Sigmoid colon (tissue), 7 donors: ENCODE measurements around the gene MAST2. TPM values are rescaled to one million over a fixed set of nuclear protein-coding genes. Genes with fewer than 3 reads are reported as not detected.
A peak's percentile ranks its signal among the peaks of the same experiment; 100 is the strongest.

ENCODE experiments used
- DNase-seq: peaks from one replicate; pipeline ENCODE4 v3.0.0-alpha.2; 2019
- H3K27ac ChIP-seq, 4 donors: fragments of 200-600 bp; sonication (generic); one replicate each; pipeline ENCODE4 v1.5.1; 2016 to 2019; ENCODE audit warnings: mild to moderate bottlenecking in 1 of 4
- H3K27me3 ChIP-seq, 3 donors: fragments of 200-600 bp; sonication (generic); one replicate each; pipeline ENCODE4 v1.5.1; 2019; ENCODE audit warnings: mild to moderate bottlenecking in 1 of 3
- H3K36me3 ChIP-seq, 4 donors: fragments of 200-600 bp; sonication (generic); one replicate each; pipeline ENCODE4 v1.5.1; 2016 to 2019
- H3K4me1 ChIP-seq, 4 donors: fragments of 200-600 bp; sonication (generic); one replicate each; pipeline ENCODE4 v1.5.1; 2017 to 2019
- H3K4me3 ChIP-seq, 4 donors: fragments of 200-600 bp; sonication (generic); one replicate each; pipeline ENCODE4 v1.5.1; 2017 to 2019; ENCODE audit warnings: mild to moderate bottlenecking in 2 of 4, moderate library complexity in 1 of 4
- H3K9me3 ChIP-seq, 4 donors: fragments of 200-600 bp in 3 of 4; sonication (generic) in 3 of 4; one replicate each; pipeline versions ENCODE4 v1.5.1 to v1.6.1; 2013 to 2019
- EP300 ChIP-seq, 4 donors: sonication (generic); formaldehyde crosslinking; IDR thresholded peaks; one replicate each; pipeline ENCODE4 v1.6.1; 2017; ENCODE audit warnings: antibody characterized with exemption in 4 of 4
- POLR2A ChIP-seq, 2 donors: fragments of 450-650 bp; IDR thresholded peaks; one replicate each; pipeline ENCODE4 v1.6.1; 2016; ENCODE audit warnings: antibody characterized with exemption in 2 of 2, mild to moderate bottlenecking in 2 of 2, moderate library complexity in 2 of 2
- POLR2AphosphoS5 ChIP-seq, 4 donors: sonication (generic); formaldehyde crosslinking; IDR thresholded peaks; one replicate each; pipeline ENCODE4 v1.6.1; 2017; ENCODE audit warnings: antibody characterized with exemption in 4 of 4
- WGBS, 2 donors: extraction: QIAGEN DNeasy Blood & Tissue Kit; methylation state at CpG; one replicate each; pipeline ENCODE4 v1.1.7; 2013; 5-methylcytosine and 5-hydroxymethylcytosine counted together
- intact Hi-C: fragments of 100-400 bp; cut with DNase I; formaldehyde crosslinking; loops from one replicate; pipeline ENCODE4 v1.15.1; 2023
- polyA plus RNA-seq, 3 donors: library from polyadenylated mRNA; stranded (reverse); fragments of 200-250 nt; gene quantifications; one replicate each; pipeline ENCODE4 v1.2.3, GENCODE V29; 2013
- total RNA-seq, 4 donors: library from RNA; depleted of rRNA; stranded (reverse); fragments of >200 nt; gene quantifications; one replicate each; pipeline ENCODE4 v1.1.0, GENCODE V29; 2016
- TF ChIP-seq, protein P1 (sequence below), 4 experiments: fragments of 450-650 bp in 3 of 4; fragments of 200-600 bp in 1 of 4; IDR thresholded peaks; one replicate each; pipeline ENCODE4 v1.5.1; 2016 to 2019; ENCODE audit warnings: antibody characterized with exemption in 4 of 4, mild to moderate bottlenecking in 3 of 4, moderate library complexity in 2 of 4
- donor health status: healthy with polysubstance abuse.
- donor health status: Bipolar disorder and iron deficiency.
- donor health status: healthy.

The MAST2 gene
- total and polyA plus RNA-seq, 7 donors: 19.3 to 54.0 (median 32.0) TPM

DNA sequence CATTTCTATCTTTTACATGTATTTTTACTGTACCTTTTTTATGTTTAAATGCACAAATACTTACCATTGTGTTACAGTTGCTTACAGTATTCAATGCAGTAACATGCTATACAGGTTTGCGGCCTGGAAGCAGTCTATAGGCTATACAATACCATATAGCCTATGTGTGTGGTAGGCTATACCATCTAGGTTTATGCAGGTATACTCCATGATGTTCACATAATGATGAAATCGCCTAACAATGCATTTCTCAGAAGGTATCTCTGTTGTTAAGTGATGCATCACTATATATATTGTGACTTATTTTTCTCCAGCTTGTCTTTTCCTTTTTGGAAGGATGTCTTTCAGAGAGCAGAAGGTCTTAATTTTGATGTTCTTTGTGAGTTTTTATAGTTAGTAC, 103.5 kb downstream of the MAST2 start:
- 97 to 98% methylated on average over 2 of the region's 2 CpGs for WGBS, 2 donors
- Histone ChIP-seq H3K4me1 (peaks cover 0 to 7% (median under 1%) of the 10 kb centered on the region in 4 donors), H3K27me3 (no peaks in the 10 kb centered on the region), H3K9me3 (no peaks in the 10 kb centered on the region), H3K27ac (no peak overlapping the region), H3K36me3 (no peaks in the 10 kb centered on the region), H3K4me3 (no peak overlapping the region)
- intact Hi-C loops: no loop called here
- TF ChIP-seq EP300 (IDR thresholded peaks at IDR 0.05) (no peak), POLR2A (IDR thresholded peaks at IDR 0.05) (no peak), POLR2AphosphoS5 (IDR thresholded peaks at IDR 0.05) (no peak)
- TF ChIP-seq, protein P1, sequence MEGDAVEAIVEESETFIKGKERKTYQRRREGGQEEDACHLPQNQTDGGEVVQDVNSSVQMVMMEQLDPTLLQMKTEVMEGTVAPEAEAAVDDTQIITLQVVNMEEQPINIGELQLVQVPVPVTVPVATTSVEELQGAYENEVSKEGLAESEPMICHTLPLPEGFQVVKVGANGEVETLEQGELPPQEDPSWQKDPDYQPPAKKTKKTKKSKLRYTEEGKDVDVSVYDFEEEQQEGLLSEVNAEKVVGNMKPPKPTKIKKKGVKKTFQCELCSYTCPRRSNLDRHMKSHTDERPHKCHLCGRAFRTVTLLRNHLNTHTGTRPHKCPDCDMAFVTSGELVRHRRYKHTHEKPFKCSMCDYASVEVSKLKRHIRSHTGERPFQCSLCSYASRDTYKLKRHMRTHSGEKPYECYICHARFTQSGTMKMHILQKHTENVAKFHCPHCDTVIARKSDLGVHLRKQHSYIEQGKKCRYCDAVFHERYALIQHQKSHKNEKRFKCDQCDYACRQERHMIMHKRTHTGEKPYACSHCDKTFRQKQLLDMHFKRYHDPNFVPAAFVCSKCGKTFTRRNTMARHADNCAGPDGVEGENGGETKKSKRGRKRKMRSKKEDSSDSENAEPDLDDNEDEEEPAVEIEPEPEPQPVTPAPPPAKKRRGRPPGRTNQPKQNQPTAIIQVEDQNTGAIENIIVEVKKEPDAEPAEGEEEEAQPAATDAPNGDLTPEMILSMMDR (IDR thresholded peaks at IDR 0.05): no peak
- DNase-seq: no peak

DNA sequence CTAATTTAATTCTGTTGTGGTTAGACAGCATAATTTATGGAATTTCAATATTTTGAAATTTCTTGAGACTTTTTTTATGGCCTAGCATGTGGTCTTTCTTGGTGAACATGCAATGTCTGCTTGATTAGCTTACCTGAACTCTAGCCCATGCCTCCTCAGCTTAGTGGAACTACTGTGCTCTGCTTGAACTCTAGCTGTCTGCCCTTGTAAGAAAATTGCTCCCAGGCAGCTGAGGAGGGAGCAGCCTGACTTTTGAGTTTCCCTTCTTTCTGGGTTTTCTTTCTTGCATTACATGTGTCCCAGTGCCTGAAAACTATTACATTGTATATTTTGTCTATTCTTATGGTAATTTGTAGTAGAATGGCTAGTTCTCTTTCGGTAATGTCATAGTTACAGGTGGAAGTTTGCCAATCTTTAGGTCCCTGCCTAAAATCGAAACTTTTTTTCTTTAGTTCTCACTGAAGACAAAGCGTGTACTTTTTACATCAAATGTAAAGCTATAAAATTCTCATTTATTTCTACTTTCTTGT, 105.3 kb downstream of the MAST2 start:
- Histone ChIP-seq H3K27ac (no peak overlapping the region), H3K27me3 (no peaks in the 10 kb centered on the region), H3K9me3 (no peaks in the 10 kb centered on the region), H3K4me3 (no peak overlapping the region), H3K36me3 (no peaks in the 10 kb centered on the region), H3K4me1 (peaks cover 0 to 21% (median 17%) of the 10 kb centered on the region in 4 donors)
- 20 to 69% methylated on average over 3 of the region's 3 CpGs for WGBS, 2 donors
- TF ChIP-seq POLR2A (IDR thresholded peaks at IDR 0.05) (no peak), EP300 (IDR thresholded peaks at IDR 0.05) (no peak), POLR2AphosphoS5 (IDR thresholded peaks at IDR 0.05) (no peak)
- TF ChIP-seq, protein P1 (IDR thresholded peaks at IDR 0.05): no peak
- no peak for DNase-seq
- intact Hi-C loops: no loop called here

DNA sequence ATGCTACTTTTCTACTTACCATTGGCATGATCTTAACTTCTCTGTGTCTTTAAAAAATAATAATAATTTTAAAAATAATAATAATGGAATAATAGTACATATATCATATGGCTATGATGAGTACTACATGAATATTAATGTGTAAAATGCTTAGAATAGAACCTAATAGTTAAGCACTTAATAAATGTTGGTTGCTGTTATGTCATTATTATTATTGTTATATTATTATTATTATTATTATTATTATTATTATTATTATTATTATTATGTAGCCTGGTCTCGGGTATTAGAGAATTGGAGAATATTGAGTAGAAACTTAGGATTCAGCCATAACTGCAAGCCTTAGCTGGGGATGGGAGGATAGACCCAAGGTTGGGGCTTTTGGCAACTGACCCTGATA, 108.2 kb downstream of the MAST2 start:
- no peaks in the 10 kb centered on the region for H3K27me3 ChIP-seq
- TF ChIP-seq, protein P1 (IDR thresholded peaks at IDR 0.05): no peak
- TF ChIP-seq POLR2AphosphoS5 (IDR thresholded peaks at IDR 0.05) (no peak), POLR2A (IDR thresholded peaks at IDR 0.05) (no peak), EP300 (IDR thresholded peaks at IDR 0.05) (no peak)
- no peaks in the 10 kb centered on the region for H3K9me3 ChIP-seq
- intact Hi-C loops: loop anchor here (5.0 kb wide), 1 partner anchor 36 kb away; no protein-coding TSS in a partner anchor
- 86 to 95% methylated on average over 1 of the region's 1 CpG for WGBS, 2 donors
- H3K36me3 ChIP-seq: no peaks in the 10 kb centered on the region
- H3K4me1 ChIP-seq: peaks cover 0 to 29% (median 27%) of the 10 kb centered on the region in 4 donors
- H3K27ac ChIP-seq: peak overlapping the region in 2 of 4 donors; percentile 77 to 80
- no peak overlapping the region for H3K4me3 ChIP-seq
- DNase-seq: no peak

DNA sequence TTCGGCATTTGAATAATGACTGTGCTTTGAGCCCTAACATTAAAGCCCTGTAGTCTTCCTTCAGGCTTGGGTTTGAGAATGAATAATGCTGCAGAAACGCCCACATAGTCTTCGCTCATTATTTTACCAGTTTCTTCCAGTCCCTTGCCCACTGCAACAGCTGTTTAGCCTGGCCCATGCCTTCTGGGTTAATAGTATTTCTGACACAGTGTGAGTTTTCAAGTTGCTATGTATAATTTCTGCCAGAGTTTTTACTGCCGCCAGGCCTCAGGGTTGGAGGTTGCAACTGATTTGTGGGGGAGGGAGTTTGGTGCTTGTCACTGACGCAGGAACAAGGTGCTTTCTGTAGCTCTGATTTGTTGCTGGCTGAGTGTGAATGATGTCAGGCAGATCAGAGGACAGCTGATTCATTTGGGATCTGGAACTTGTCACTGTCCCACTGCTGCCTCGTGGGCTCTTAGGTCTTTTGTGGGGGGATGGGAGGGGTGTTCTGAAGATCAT, 109.8 kb downstream of the MAST2 start:
- peak; percentile 89 for DNase-seq
- 7 to 52% methylated on average over 6 of the region's 6 CpGs for WGBS, 2 donors

More for the DNA sequence above, 109.8 kb downstream of the MAST2 start:
- Histone ChIP-seq H3K4me1 (peaks cover 0 to 29% (median 27%) of the 10 kb centered on the region in 4 donors), H3K4me3 (peak overlapping the region in 1 of 4 donors; percentile 16), H3K36me3 (no peaks in the 10 kb centered on the region), H3K27ac (peak overlapping the region; percentile 77 to 82 (median 79)), H3K9me3 (no peaks in the 10 kb centered on the region), H3K27me3 (no peaks in the 10 kb centered on the region)
- TF ChIP-seq POLR2AphosphoS5 (IDR thresholded peaks at IDR 0.05) (peak; percentile 91 to 95 (median 94)), EP300 (IDR thresholded peaks at IDR 0.05) (peak; percentile 62 to 92 (median 86)), POLR2A (IDR thresholded peaks at IDR 0.05) (peak in 1 of 2 donors; percentile 31)
- TF ChIP-seq, protein P1 (IDR thresholded peaks at IDR 0.05): no peak
- intact Hi-C loops: loop anchor here (5.0 kb wide), 1 partner anchor 34 kb away; no protein-coding TSS in a partner anchor
